ENCODE results near the gene SYNJ2.

Gene SYNJ2

GRCh38 chr6:158068156-158068892, 86.7 kb downstream of the SYNJ2 start:
- no peak for FAIRE-seq

GRCh38 chr6:158068893-158069799, 87.5 kb downstream of the SYNJ2 start:
- DNase-seq (ENCODE audit: insufficient read length, low spot score), result no peak
- no peak for TF ChIP-seq SPI1 (IDR thresholded peaks at IDR 0.05; ENCODE audit: low read depth, low read length)
- TF ChIP-seq TAF1 (IDR thresholded peaks at IDR 0.05; ENCODE audit: low read depth, low read length), result no peak
- TF ChIP-seq POLR2A (IDR thresholded peaks at IDR 0.05; ENCODE audit: low read depth, low read length), result no peak
- no peak for TF ChIP-seq PAX5 (IDR thresholded peaks at IDR 0.05; ENCODE audit: insufficient read depth, low read length, severe bottlenecking)
- no peak for TF ChIP-seq POLR2AphosphoS5 (IDR thresholded peaks at IDR 0.05; ENCODE audit: low read depth, low read length)
- no peak for TF ChIP-seq POU2F2 (IDR thresholded peaks at IDR 0.05; ENCODE audit: low read depth, low read length)
- no peak for FAIRE-seq

More at GRCh38 chr6:158068156-158068892, 86.7 kb downstream of the SYNJ2 start:
- TF ChIP-seq TAF1 (IDR thresholded peaks at IDR 0.05; ENCODE audit: low read depth, low read length) (no peak), POLR2AphosphoS5 (IDR thresholded peaks at IDR 0.05; ENCODE audit: low read depth, low read length) (no peak)
- DNase-seq (ENCODE audit: insufficient read length, low spot score), result no peak

GRCh38 chr6:158069800-158070195, 88.1 kb downstream of the SYNJ2 start:
- FAIRE-seq, result no peak
- TF ChIP-seq PAX5 (IDR thresholded peaks at IDR 0.05; ENCODE audit: insufficient read depth, low read length, severe bottlenecking) (no peak), POU2F2 (IDR thresholded peaks at IDR 0.05; ENCODE audit: low read depth, low read length) (no peak), POLR2A (IDR thresholded peaks at IDR 0.05; ENCODE audit: low read depth, low read length) (no peak), SPI1 (IDR thresholded peaks at IDR 0.05; ENCODE audit: low read depth, low read length) (no peak), TAF1 (IDR thresholded peaks at IDR 0.05; ENCODE audit: low read depth, low read length) (no peak), POLR2AphosphoS5 (IDR thresholded peaks at IDR 0.05; ENCODE audit: low read depth, low read length) (no peak)
- DNase-seq (ENCODE audit: insufficient read length, low spot score), result no peak

GRCh38 chr6:158070513-158070912, 88.8 kb downstream of the SYNJ2 start:
- TF ChIP-seq TAF1 (IDR thresholded peaks at IDR 0.05; ENCODE audit: low read depth, low read length) (no peak), POLR2AphosphoS5 (IDR thresholded peaks at IDR 0.05; ENCODE audit: low read depth, low read length) (no peak), POU2F2 (IDR thresholded peaks at IDR 0.05; ENCODE audit: low read depth, low read length) (no peak), PAX5 (IDR thresholded peaks at IDR 0.05; ENCODE audit: insufficient read depth, low read length, severe bottlenecking) (no peak), SPI1 (IDR thresholded peaks at IDR 0.05; ENCODE audit: low read depth, low read length) (no peak), POLR2A (IDR thresholded peaks at IDR 0.05; ENCODE audit: low read depth, low read length) (no peak)
- DNase-seq (ENCODE audit: insufficient read length, low spot score), result no peak
- no peak for FAIRE-seq

GRCh38 chr6:158071121-158072082, 89.7 kb downstream of the SYNJ2 start:
- FAIRE-seq, result no peak
- no peak for TF ChIP-seq PAX5 (IDR thresholded peaks at IDR 0.05; ENCODE audit: insufficient read depth, low read length, severe bottlenecking)
- no peak for TF ChIP-seq POLR2A (IDR thresholded peaks at IDR 0.05; ENCODE audit: low read depth, low read length)
- TF ChIP-seq TAF1 (IDR thresholded peaks at IDR 0.05; ENCODE audit: low read depth, low read length), result no peak
- TF ChIP-seq POLR2AphosphoS5 (IDR thresholded peaks at IDR 0.05; ENCODE audit: low read depth, low read length), result no peak
- no peak for TF ChIP-seq POU2F2 (IDR thresholded peaks at IDR 0.05; ENCODE audit: low read depth, low read length)
- no peak for TF ChIP-seq SPI1 (IDR thresholded peaks at IDR 0.05; ENCODE audit: low read depth, low read length)
- no peak for DNase-seq (ENCODE audit: insufficient read length, low spot score)

- FAIRE-seq (peak; percentile 86), DNase-seq (ENCODE audit: insufficient read length, low spot score) (peak; percentile 74)
- TF ChIP-seq SPI1 (IDR thresholded peaks at IDR 0.05; ENCODE audit: low read depth, low read length), result no peak
- TF ChIP-seq POLR2A (IDR thresholded peaks at IDR 0.05; ENCODE audit: low read depth, low read length), result no peak
- no peak for TF ChIP-seq TAF1 (IDR thresholded peaks at IDR 0.05; ENCODE audit: low read depth, low read length)
- TF ChIP-seq POU2F2 (IDR thresholded peaks at IDR 0.05; ENCODE audit: low read depth, low read length), result no peak
- TF ChIP-seq POLR2AphosphoS5 (IDR thresholded peaks at IDR 0.05; ENCODE audit: low read depth, low read length), result no peak
- no peak for TF ChIP-seq PAX5 (IDR thresholded peaks at IDR 0.05; ENCODE audit: insufficient read depth, low read length, severe bottlenecking)
Measured at GRCh38 chr6:158072083-158072721, 90.5 kb downstream of the SYNJ2 start.

DNA sequence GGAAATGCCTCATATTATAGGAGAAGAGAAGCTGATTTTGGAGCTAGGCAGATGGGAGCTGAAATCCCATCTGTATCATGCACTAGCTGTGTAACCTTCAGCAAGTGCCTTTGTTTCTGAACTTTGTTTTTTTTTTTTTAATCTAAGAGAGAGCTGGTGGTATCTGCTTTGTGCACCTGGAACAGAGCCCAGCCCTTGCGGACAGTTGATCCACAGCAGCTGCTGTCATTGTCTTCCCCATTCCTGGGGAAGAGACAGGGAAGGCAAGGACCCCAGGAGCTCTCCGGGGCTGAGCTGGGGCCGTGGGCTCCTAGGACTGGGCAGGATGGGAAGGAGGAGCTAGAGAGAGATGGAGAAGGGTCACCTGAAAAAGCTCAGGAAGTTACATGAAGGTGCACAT, 92.1 kb downstream of the SYNJ2 start:
- no peak for DNase-seq (ENCODE audit: insufficient read length, low spot score)
- no peak for FAIRE-seq
- TF ChIP-seq PAX5 (IDR thresholded peaks at IDR 0.05; ENCODE audit: insufficient read depth, low read length, severe bottlenecking) (no peak), POLR2A (IDR thresholded peaks at IDR 0.05; ENCODE audit: low read depth, low read length) (no peak), POLR2AphosphoS5 (IDR thresholded peaks at IDR 0.05; ENCODE audit: low read depth, low read length) (no peak), TAF1 (IDR thresholded peaks at IDR 0.05; ENCODE audit: low read depth, low read length) (no peak), POU2F2 (IDR thresholded peaks at IDR 0.05; ENCODE audit: low read depth, low read length) (no peak), SPI1 (IDR thresholded peaks at IDR 0.05; ENCODE audit: low read depth, low read length) (no peak)

- FAIRE-seq, result no peak
- TF ChIP-seq TAF1 (IDR thresholded peaks at IDR 0.05; ENCODE audit: low read depth, low read length) (no peak), POLR2AphosphoS5 (IDR thresholded peaks at IDR 0.05; ENCODE audit: low read depth, low read length) (no peak), POLR2A (IDR thresholded peaks at IDR 0.05; ENCODE audit: low read depth, low read length) (no peak), SPI1 (IDR thresholded peaks at IDR 0.05; ENCODE audit: low read depth, low read length) (no peak), POU2F2 (IDR thresholded peaks at IDR 0.05; ENCODE audit: low read depth, low read length) (no peak), PAX5 (IDR thresholded peaks at IDR 0.05; ENCODE audit: insufficient read depth, low read length, severe bottlenecking) (no peak)
- DNase-seq (ENCODE audit: insufficient read length, low spot score), result no peak
Measured at GRCh38 chr6:158076548-158076947, 94.9 kb downstream of the SYNJ2 start.

Data from GM12891 (cell line).